ENCODE data around the gene AOC1. TPM values are rescaled to one million over a fixed set of nuclear protein-coding genes. Genes with fewer than 3 reads are reported as not detected.

AOC1 gene
- polyA plus RNA-seq, 4 donors = 32.0 to 108 (median 60.4) TPM

DNA sequence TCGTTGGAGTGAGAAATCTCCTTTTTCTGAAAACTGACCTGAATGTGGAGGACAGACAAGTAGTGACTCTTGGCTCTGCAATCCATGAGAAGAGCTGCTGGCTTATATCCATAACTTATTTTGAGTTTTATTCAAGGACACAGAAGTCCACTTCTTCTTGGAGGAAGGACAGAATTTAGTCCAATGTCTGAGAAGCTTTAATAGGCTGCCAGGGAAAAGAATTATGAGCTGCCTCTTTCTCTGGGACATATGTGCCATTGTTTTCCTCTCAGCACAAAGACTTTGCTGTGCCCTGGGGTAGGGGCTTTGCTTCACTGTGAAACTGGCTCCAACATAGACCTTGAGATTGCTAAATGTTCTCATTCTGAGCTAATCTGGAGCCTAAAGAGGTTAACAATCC lies 20.5 kb upstream of the AOC1 start:
- DNase-seq (ENCODE audit: low read depth in 4 of 4, low spot score in 3 of 4) = no peak

DNA sequence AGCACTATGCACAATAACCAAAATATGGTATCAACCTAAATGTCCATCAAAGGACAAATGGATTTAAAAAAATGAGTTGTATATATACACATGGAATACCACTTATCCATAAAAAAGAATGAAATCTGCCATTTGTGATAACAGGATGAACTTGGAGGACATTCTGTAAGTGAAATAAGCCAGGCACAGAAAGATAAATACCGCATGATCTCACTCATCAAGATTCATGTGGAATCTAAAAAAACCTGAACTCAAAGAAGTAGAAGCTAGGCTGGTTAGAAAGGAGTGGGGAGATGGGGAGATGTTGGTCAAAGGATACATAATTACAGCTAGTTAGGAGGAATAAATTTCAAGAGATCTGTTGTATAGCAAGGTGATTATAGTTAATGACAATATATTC lies 17.3 kb upstream of the AOC1 start:
- DNase-seq (ENCODE audit: low read depth in 4 of 4, low spot score in 3 of 4) = no peak

DNA sequence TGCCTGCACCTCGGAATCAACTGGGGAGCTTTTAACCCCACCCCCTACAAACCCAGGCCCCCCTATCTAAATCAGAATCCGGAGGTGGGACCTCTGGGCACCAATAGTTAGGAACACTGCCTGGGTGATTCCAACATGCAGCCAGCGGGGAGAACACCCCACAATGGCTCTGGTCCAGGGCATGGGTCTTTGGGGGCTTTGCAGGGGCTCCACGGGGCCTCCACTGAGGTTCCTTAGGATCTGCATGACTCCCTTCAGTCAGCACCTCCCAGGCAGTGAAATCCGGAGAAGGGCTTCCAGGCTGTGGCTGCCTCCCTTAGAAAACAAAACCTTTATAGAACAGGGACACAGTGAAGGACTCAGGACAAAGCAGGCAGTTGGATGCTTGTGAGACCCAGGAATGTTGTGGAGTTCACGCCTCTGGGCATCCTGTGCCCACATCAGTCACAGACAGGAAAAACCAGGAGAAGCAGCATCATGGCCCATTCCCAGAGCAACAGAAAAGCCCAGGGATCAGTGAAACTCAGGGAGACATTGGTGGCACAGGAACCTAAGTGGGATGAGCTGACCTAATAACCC lies 16.5 kb upstream of the AOC1 start:
- DNase-seq (ENCODE audit: low read depth in 4 of 4, low spot score in 3 of 4) = no peak

DNA sequence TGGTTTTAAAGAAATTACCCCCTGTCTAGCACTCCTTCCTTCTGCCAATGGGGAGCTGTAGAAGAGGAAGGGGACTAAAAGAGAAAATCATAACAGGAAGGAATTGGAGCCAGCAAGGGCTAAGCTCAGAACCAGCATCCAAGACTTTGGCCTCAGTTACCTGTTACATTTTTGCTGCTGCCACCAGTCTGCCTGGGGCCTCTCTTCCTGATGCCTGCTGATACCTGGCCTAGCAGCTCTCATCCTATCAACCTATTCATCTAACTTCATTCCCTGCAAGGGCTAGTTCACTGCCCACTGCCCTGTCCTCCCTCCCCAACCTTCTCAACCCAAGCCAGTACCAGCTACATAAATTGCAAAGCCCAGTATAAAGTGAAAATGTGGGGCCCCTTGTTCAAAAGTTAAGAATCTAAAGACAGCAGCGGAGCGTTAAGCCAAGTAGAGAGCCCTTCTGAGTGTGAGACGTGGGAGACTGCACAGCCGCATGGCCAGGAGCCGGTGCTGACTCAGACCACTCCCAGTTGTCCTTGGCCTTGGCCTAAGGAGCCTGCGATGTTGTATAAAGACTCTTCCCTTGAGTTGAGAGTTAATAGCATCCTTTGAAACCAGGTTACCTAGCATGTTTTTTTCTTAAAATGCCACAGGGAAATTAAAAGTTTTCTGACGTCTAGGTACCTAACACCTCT lies 13.2 kb upstream of the AOC1 start:
- DNase-seq (ENCODE audit: low read depth in 4 of 4, low spot score in 3 of 4) = no peak

DNA sequence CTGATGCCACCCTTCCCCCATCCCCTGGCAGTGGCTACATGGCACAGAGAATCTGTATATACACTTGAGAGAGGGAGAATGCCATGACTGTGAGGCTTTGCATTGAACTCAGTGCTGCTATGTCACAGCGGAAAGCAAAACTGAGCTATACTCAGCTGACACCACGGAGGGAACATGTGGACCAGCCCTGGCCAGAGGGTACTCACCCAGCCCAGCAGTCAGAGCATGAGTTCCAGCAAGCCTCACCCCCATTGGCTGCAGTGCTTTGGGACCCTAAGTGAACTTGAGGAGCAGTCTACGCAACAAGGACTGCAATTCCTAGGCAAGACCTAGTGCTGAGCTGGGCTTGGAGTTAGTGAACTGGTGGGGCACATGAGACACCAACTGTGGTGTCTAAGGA lies 10.3 kb upstream of the AOC1 start:
- DNase-seq (ENCODE audit: low read depth in 4 of 4, low spot score in 3 of 4) = no peak

DNA sequence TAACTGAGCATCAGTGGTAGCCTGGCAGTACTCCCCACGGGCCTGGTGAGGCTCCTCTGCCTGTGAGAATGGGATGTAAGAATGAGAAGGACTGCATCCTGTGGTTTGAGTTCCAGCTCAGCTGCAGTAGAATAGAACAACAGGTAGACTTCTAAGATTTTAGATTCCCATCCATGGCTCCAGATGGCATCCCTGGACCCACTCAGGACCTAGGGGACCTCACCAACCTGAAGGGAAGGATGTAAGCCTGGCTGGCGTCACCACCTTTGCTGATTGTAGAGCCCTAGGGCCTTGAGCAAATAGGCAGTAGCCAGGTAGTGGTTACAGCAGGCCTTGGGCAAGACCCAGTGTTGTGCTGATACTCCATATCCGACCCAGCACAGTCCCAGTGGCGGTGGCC lies 9.6 kb upstream of the AOC1 start:
- no peak for DNase-seq (ENCODE audit: low read depth in 4 of 4, low spot score in 3 of 4)

DNA sequence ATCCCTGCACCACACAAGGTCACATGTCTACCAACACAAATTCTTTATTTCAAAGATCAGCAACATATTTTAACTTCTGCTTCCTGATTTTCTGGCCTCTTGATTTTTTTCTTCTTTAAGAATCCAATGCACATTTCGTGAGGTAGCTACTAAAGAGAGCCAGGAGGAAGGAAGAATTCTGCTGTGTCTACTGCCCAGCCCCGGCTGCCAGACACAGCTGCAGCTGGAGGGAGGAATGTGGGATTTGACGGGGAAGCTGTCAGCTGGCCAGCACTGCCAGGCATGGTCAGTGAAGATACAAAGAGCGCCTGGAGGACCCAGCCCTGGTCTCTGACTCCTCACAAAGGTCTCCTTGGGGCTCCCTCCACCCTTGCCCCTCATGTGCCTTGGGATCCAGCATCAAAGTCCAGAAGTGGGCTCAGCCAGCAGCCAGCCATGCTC lies 6.9 kb upstream of the AOC1 start:
- no peak for DNase-seq (ENCODE audit: low read depth in 4 of 4, low spot score in 3 of 4)

DNA sequence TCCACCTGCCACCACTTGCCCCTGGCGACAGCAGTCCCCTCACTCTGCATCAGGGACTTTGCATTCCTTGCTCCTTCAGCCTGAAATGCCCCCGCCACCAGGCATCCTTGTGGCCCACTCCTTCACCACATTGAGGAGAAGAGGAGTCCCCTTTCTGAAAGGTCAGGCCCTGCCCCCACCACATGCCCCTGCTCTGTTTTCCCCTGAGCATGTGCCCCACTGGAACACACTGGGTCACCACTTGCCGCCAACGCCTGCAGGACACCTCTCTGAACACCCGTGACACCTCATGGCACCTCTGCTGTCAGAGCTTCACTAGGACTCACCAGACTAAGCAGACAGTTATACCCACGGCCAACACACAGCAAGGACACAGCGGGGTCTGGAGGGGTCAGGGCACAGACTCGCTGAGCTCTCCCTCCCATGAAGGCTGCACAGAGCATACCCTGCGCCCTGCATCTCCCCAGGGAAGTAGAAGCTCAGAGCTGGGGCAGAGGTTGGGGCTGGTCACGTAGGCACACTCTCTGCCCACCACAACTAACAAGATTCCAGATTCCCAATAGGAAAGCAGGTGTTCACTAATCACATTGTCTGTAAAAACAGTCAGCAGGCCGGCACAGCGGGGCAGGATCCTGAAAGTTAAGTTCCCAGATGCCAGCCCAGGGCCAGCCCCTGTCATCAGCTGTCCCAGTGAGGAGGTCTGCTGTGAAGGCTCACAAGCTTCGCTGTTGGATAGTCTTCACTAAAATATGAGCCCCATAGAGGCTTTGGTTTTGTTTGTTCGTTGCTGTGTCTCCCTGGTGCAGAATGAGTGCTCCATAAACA lies 5.8 kb upstream of the AOC1 start:
- no peak for DNase-seq (ENCODE audit: low read depth in 4 of 4, low spot score in 3 of 4)

DNA sequence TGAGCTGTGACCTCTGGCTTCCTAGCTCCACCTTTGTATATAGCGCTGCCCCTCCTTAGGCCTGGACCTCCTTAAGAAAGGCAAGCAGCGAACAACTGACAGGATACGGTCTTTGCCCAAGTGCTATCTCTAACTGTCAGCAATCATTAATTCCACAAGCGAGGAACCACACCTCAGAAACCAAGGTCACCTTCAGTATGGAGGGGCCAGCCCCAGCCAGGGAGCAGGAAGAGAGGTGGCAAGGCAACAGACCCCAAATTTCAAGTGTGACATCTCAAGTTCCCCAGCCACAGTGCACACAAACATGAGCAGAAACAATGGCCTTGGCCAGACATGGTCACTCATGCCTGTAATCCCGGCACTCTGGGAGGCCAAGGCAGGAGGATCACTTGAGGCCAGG lies 4.8 kb upstream of the AOC1 start:
- DNase-seq (ENCODE audit: low read depth in 4 of 4, low spot score in 3 of 4) = no peak

DNA sequence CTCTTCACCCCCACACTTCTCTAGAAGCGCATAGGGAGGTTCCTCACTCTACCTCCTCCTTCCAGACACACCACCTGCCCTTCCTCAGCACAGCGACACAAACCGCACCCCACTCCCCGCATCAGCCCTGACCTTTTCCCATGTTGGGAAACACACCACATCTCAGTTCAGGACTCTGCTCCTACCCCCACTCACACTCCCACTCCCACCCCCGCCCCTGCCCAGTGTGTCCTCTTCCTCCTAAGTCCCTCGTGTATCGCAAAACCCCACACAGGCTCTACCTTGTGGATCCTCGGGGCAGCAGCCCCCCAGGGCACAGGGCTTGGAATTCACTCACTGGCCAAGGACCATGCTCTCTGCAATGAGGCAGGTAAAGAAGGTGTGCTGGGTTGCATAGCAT lies 4.2 kb upstream of the AOC1 start:
- no peak for DNase-seq (ENCODE audit: low read depth in 4 of 4, low spot score in 3 of 4)

DNA sequence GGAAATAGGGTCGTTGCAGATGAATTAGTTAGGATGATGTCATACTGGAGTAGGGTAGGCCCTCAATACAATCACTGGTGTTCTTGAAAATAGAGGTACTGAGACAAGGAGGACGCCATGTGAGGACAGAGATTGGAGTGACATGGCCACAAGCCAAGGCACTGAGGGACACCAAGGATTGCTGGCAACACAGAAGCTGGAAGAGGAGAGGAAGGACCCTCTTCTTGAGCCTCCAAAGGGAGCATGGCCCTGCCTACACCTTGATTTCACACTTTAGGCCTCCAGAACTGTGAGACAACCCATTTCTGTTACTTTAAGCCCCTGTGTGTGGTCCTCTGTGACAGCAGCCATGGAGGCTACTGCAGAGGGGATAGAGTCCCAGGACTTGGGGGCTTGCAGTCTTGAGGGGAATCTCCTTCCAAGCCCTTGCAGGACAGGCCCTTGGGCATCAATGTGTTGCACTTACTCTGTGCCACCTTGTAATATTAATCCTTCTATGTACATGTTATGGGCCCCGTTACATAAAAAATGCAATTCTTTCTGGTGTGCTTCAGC lies 3.7 kb upstream of the AOC1 start:
- no peak for DNase-seq (ENCODE audit: low read depth in 4 of 4, low spot score in 3 of 4)

DNA sequence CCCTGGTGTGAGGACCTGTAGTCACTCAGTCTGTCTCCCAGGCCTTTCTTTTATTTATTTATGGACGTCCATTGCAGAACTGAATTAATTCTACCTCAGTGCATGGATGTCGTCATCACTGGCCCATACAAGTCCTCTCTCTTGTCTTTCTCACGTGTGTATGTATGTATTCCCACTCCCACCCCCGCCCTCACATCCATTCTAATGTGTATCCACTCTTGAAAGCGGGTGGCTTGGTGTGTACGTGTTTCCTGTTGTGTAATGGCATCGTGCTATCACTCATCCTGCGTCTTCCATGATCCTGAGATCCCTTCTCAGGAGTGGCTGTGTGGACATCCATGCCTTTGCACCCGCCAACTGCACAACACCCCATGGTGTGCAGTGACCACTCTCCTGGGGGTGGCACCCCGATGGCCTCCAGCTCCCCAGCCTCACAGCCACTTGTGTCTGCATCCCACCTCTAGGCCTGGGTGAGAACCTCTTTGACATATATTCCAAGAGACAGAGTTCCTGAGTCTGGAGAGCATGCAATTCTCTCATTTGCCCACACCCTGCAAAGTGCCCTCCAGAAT lies 3.0 kb upstream of the AOC1 start:
- no peak for DNase-seq (ENCODE audit: low read depth in 4 of 4, low spot score in 3 of 4)

DNA sequence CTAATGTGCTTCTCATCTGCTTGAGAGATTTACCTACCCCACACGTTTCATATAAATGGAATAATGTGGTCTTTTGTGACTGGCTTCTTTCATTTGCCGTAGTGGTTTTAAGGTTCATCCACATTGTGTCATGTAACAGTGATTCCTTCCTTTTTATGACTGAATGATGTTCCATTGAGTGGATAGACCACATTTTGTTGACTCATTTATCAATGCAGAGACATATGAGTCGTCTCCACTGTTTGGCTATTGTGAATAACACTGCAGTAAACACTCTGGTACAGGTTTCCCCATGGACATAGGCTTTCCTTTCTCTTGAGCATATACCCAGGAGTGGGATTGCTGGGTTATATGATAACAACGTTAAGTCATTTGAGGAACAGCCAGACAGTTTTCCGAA lies 2.0 kb upstream of the AOC1 start:
- DNase-seq (ENCODE audit: low read depth in 4 of 4, low spot score in 3 of 4) = no peak

DNA sequence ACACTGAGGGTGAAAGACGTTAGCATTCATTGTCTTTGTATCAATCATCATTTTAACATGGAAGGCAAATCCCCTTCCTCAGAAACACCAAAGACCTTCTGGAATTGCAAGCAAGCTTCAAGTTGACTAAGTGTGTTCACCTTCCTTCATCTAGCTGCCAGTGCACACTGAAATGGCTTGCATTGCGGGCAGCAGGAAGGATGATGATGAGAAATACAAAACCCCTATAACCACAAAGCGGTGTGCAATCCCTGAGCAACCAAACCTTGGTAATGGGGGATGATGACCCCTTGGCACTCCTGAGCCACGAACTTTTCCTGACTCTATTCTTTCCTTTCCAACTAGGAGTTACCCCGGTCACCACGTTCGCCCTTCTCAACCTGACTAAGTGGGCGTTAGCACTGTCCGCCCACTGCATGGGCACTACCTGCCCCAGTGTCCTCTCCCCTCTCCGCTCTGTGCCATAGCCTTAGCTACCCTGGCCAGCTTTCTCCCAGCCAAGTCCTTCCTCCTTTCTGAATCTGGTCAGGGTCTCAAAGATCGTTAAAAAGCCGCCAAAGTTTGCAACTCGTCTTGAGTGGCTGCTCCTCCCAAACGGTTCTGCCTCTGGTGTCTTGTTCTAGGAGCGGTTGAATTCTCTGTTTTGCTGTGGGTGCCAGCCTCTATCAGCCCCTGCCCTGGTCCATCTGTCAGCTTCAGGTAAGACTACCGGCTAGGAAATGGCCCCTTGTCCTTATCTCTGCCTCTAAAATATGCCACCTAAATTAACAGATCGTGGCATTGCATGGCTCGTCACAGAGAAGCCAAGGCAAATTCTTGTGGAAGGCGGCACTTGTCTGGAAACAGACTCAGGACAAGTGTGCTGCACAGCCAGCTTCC lies 586 bp upstream of the AOC1 start:
- no peak for DNase-seq (ENCODE audit: low read depth in 4 of 4, low spot score in 3 of 4)

DNA sequence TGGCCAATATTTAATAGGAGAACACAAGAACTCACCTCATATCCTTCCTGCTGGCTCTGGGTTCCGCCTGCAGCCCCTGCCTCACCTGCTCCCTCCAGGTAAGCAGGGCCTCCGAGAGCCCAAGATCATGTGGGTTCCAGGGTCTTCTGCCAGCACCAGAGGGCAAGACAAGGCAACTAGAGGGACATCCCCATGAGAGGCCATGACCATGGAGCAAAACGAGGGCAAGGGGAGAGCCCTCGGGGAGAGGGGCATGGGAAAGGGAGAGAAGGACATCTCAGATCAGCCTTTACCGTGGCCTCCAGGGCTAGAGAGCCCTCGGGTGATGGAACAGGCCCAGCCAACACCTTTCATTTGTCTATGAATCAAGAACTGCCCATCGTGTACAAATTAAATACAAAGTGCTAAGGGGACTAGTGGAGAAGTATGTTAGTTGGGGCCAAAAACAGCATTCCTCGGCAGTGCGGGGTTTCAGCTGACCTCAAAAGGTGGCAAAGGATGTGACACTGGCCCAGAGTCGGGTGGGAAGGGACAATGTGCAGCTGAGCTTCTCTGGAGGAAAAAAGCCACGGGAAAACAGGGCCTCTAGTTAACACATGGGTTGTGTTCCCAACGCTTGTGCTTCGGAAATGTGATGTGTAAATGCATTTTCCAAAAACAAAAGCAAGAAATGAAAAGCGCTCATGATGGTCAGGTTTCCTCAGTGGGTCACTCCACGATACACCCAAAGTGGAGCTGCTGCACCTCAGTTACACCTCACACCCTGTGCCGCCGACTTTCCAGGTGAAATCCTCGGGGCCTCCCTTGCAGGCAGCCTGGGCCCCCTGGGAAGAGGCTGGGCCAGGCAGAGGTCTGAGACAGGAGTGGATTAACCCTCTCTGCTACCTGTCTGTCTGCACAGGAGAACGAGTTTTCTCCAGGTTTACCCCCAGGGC lies 2.0 kb downstream of the AOC1 start:
- DNase-seq (ENCODE audit: low read depth in 4 of 4, low spot score in 3 of 4) = no peak

DNA sequence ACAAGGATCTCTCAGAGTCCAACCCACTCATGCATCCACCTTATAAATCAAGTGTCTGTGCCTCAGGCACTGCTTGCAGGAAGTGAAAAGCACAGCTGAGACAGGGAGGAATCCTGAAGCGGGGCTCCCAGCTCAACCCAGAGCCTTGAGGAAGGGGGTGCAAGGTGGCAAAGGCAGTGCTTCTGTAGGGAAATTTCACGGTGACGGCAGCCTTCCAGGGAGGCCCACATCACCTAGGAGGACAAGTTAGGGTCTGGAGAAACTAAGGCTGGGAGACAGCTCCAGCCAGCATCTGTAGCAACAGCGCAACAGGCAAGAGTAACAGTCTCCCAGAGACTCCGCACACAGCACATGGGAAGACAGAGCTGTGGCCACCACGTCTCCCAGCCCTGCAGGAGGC lies 2.7 kb downstream of the AOC1 start:
- no peak for DNase-seq (ENCODE audit: low read depth in 4 of 4, low spot score in 3 of 4)

DNA sequence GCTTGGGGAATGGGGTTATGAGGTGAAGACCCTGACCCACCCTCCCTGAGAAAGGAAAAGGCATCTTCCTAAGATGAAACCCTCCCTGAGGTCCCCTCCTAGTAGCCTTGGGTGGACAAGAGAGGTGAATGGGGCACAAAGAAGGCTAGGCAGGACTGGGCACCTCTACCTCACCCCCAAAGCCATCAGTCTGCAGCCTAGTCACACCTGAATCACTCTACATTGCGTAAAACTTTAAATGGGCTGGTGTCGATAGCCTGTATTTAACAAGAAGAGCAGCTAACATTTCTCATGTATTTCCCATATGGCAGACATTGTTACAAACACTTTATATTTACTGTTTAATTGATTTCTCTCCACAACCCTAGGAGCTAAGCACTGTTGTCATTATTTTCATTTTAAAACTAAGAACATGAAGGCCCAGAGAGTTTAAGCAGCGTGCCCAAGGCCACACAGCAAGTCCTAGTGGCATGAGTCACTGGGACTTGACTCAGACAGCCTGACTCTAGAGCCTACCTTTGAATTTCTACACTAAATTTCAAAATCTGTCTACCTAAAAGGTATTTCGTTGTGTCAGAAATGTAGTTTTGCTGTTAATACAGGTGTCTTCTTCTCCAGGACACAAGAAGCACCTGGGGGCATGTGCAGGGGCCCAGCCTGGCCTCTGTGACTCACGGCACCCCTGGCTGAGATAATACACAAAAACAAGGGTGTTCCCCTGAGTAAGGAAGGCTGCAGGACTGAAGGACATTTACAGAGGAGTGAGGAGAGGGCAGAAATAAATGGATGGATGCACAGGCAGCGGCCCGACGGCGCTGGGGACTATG lies 3.4 kb downstream of the AOC1 start:
- no peak for DNase-seq (ENCODE audit: low read depth in 4 of 4, low spot score in 3 of 4)

All from right renal pelvis (tissue), 4 donors.